Nephron progenitor cell (in vitro differentiated cells): ENCODE measurements around the gene ANKS6.

Experiments used
- DNase-seq: peaks from one replicate; pipeline ENCODE4 v3.0.0; 2021
- H3K27ac Mint-ChIP-seq: 2 replicates; pipeline ENCODE4 v1.8.0; 2021; ENCODE audit warnings: mild to moderate bottlenecking, moderate library complexity, mixed read lengths
- H3K27me3 Mint-ChIP-seq: 2 replicates; pipeline ENCODE4 v1.8.0; 2021; ENCODE audit warnings: mild to moderate bottlenecking, low read depth, mixed read lengths; ENCODE audit not compliant: poor library complexity
- H3K36me3 Mint-ChIP-seq: 2 replicates; pipeline ENCODE4 v1.8.0; 2021; ENCODE audit warnings: low read depth, mixed read lengths
- H3K4me1 Mint-ChIP-seq: 2 replicates; pipeline ENCODE4 v1.8.0; 2021; ENCODE audit warnings: mixed read lengths
- H3K4me3 Mint-ChIP-seq: 2 replicates; pipeline ENCODE4 v1.8.0; 2021; ENCODE audit warnings: mild to moderate bottlenecking, moderate library complexity, mixed read lengths
- H3K9me3 Mint-ChIP-seq: 2 replicates; pipeline ENCODE4 v1.8.0; 2021; ENCODE audit warnings: mild to moderate bottlenecking, moderate library complexity, mixed read lengths
- CTCF ChIP-seq: fragments of 200-600 bp; sonication (generic); IDR thresholded peaks from 2 replicates; pipeline ENCODE4 v1.5.0; 2021; ENCODE audit warnings: antibody characterized with exemption

Gene ANKS6

DNA sequence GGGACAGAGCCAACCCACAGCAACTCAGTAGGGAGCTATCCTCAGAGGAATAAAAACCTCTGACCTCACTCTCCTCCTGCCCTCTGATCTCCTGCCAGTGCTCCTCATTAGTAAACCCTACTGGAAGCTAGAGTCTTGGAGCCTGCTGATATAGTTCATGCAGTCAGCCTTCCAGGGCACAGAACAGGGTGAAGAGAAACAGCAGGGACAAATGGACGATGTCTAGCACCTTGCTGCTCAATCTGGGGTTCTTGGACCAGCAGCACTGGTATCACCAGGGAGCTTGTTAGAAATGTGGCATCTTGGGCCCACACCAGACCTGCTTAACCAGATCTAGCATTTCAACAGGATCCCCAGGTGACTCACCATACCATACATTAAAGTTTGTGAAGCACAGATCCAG is 5.6 kb upstream of the ANKS6 start:
- Mint-ChIP-seq H3K27me3 (peaks cover 55% of the 10 kb centered on the region), H3K4me1 (peaks cover 5% of the 10 kb centered on the region), H3K36me3 (no peaks in the 10 kb centered on the region), H3K4me3 (no peak overlapping the region), H3K27ac (no peak overlapping the region), H3K9me3 (peaks cover 17% of the 10 kb centered on the region)
- no peak for DNase-seq
- no peak for TF ChIP-seq CTCF

- TF ChIP-seq CTCF = no peak
- no peak for DNase-seq
- Mint-ChIP-seq H3K36me3 (no peaks in the 10 kb centered on the region), H3K27me3 (peaks cover 51% of the 10 kb centered on the region), H3K9me3 (peaks cover 17% of the 10 kb centered on the region), H3K4me3 (no peak overlapping the region), H3K27ac (no peak overlapping the region), H3K4me1 (peaks cover 4% of the 10 kb centered on the region)
These were observed 5.2 kb upstream of the ANKS6 start for GRCh38 chr9:98801561-98801960.

- Mint-ChIP-seq H3K27me3 (peaks cover 32% of the 10 kb centered on the region), H3K9me3 (peaks cover 17% of the 10 kb centered on the region), H3K4me1 (peaks cover 23% of the 10 kb centered on the region), H3K27ac (no peak overlapping the region), H3K36me3 (no peaks in the 10 kb centered on the region), H3K4me3 (no peak overlapping the region)
- no peak for TF ChIP-seq CTCF
- DNase-seq = no peak
These were observed 1.9 kb upstream of the ANKS6 start for GRCh38 chr9:98798254-98798653.

DNA sequence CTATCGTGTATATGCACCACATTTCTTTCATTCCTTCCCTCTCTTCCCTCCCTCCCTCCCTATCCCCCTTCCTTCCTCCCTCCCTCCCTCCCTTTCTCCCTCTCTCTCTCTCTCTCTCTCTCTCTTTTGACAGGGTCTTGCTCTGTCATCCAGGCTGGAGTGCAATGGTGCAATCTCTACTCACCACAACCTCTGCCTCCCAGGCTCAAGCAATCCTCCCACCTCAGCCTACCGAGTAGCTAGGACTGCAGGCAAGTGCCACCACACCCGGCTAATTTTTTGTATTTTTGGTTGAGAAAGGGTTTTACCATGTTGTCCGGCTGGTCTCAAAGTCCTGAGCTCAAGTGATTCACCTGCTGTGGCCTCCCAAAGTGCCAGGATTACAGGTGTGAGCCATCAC is 1.1 kb upstream of the ANKS6 start:
- Mint-ChIP-seq H3K4me1 (peaks cover 29% of the 10 kb centered on the region), H3K36me3 (no peaks in the 10 kb centered on the region), H3K27ac (no peak overlapping the region), H3K9me3 (peaks cover 17% of the 10 kb centered on the region), H3K4me3 (peak overlapping the region; percentile 44), H3K27me3 (peaks cover 28% of the 10 kb centered on the region)
- TF ChIP-seq CTCF = no peak
- no peak for DNase-seq

GRCh38 chr9:98795970-98796363 is 388 bp downstream of the ANKS6 start:
- no peaks in the 10 kb centered on the region for H3K36me3 Mint-ChIP-seq
- peaks cover 44% of the 10 kb centered on the region for H3K4me1 Mint-ChIP-seq
- peaks cover 17% of the 10 kb centered on the region for H3K9me3 Mint-ChIP-seq
- peaks cover 23% of the 10 kb centered on the region for H3K27me3 Mint-ChIP-seq
- no peak for DNase-seq
- no peak for TF ChIP-seq CTCF
- peak overlapping the region; percentile 82 for H3K4me3 Mint-ChIP-seq
- no peak overlapping the region for H3K27ac Mint-ChIP-seq

DNA sequence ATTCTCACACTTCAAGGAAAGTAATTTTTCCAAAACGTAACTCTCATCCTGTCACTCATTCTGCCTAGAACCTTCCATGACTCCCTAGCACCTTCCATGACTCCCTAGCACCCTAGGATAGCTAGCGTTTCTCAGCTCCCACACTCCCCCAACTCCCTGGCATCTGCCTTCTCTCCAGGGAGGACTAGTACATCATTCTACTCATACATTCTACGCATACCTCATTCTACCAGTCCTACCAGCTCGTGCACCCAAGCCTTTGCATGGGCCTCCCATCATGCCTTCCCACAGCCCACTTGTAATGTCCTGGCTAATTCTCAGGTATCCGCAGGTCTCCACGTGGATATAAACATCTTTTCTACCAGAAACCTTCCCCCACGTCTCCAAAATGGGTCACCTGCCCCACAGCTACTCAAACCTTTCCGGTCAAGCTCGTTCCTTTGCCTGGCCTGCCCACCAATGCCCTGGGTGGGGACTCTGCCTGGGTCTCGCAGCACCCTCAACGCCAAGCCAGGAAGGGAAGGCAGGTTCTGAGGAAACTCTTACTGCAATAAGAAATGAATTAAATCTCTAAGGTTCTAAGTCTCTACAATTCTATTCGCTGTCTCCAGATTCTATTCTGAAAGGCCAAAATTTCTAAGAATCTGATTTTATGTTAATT is 930 bp downstream of the ANKS6 start:
- Mint-ChIP-seq H3K36me3 (no peaks in the 10 kb centered on the region), H3K27ac (no peak overlapping the region), H3K27me3 (peaks cover 23% of the 10 kb centered on the region), H3K4me3 (peak overlapping the region; percentile 82), H3K4me1 (peaks cover 46% of the 10 kb centered on the region), H3K9me3 (peaks cover 17% of the 10 kb centered on the region)
- DNase-seq = no peak
- no peak for TF ChIP-seq CTCF
